ENCODE results near the gene ZNF786. TPM values are rescaled to one million over a fixed set of nuclear protein-coding genes. Genes with fewer than 3 reads are reported as not detected.

ZNF786 gene
- total RNA-seq, 1 experiment from 2014 or later = 8.5 TPM

GRCh38 chr7:149036676-149037075, 53.8 kb downstream of the ZNF786 start (continued):
- TF ChIP-seq REST (IDR thresholded peaks at IDR 0.05; ENCODE audit: low read depth) (no peak), FOSL1 (IDR thresholded peaks at IDR 0.05; ENCODE audit: low read depth) (no peak)

GRCh38 chr7:149031353-149031910, 59.1 kb downstream of the ZNF786 start:
- H3K36me3 ChIP-seq (ENCODE audit: control insufficient read depth in 1 of 2, insufficient read depth in 2 of 2, low read length in 2 of 2) = no peaks in the 10 kb centered on the region
- H2AFZ ChIP-seq (ENCODE audit: low read depth, low read length, poor library complexity, severe bottlenecking) = no peak overlapping the region
- H3K4me3 ChIP-seq (replicated peaks in 1 of 2; ENCODE audit: low read depth in 1 of 2, low read length in 2 of 2) = no peak overlapping the region
- intact Hi-C loops (cut with micrococcal nuclease) = no loop called here
- DNase-seq (ENCODE audit: low read depth, low spot score) (no peak), ATAC-seq (no peak)
- RAD21 ChIA-PET (ENCODE audit: low non-redundant PET in 1 of 2, low total read pairs in 2 of 2, uncharacterized antibody in 2 of 2, unreplicated experiment in 2 of 2) = no interaction called here
- H3K9me3 ChIP-seq (ENCODE audit: control insufficient read depth in 1 of 2, insufficient read depth in 1 of 2, low read depth in 1 of 2, low read length in 2 of 2) = peaks cover 0 to 5% of the 10 kb centered on the region in 2 experiments; a peak in 1 of 4 replicates
- BruUV-seq (replicated peaks) = no TSS peak
- CTCF ChIA-PET = no interaction called here
- no peaks in the 10 kb centered on the region for H3K9me2 ChIP-seq (ENCODE audit: insufficient read depth)
- H4K20me1 ChIP-seq (ENCODE audit: insufficient read depth) = no peaks in the 10 kb centered on the region
- H3K9ac ChIP-seq (ENCODE audit: low read length) = no peak overlapping the region
- peaks cover 5 to 21% of the 10 kb centered on the region in 2 experiments for H3K4me1 ChIP-seq (ENCODE audit: control insufficient read depth in 1 of 2, insufficient read depth in 2 of 2, low read length in 2 of 2)
- H3K27ac ChIP-seq (ENCODE audit: low read depth, low read length) = no peak overlapping the region
- H3K4me2 ChIP-seq (ENCODE audit: low read length) = no peak overlapping the region
- peaks cover 18% of the 10 kb centered on the region for H3K79me2 ChIP-seq (ENCODE audit: insufficient read depth, low read length)
- H3K27me3 ChIP-seq (ENCODE audit: insufficient read depth, low read length) = no peaks in the 10 kb centered on the region
- POLR2A ChIA-PET = no interaction called here
- TF ChIP-seq EZH2phosphoT487 (IDR thresholded peaks at IDR 0.05; ENCODE audit: borderline replicate concordance) (no peak), JUND (IDR thresholded peaks at IDR 0.05) (no peak), MAX (IDR thresholded peaks at IDR 0.05) (no peak), ZNF274 (IDR thresholded peaks at IDR 0.05; ENCODE audit: low read depth, low read length) (no peak), TCF7L2 (IDR thresholded peaks at IDR 0.05; ENCODE audit: borderline replicate concordance, extremely low read depth, insufficient read depth, insufficient read length) (no peak), ZBTB33 (IDR thresholded peaks at IDR 0.05; ENCODE audit: extremely low read depth, insufficient replicate concordance, low read length) (no peak), REST (IDR thresholded peaks at IDR 0.05; ENCODE audit: low read depth) (no peak), ZFX (IDR thresholded peaks at IDR 0.05) (no peak), CEBPB (IDR thresholded peaks at IDR 0.05; ENCODE audit: low read depth) (no peak), EZH2 (IDR thresholded peaks at IDR 0.05) (no peak), ATF3 (IDR thresholded peaks at IDR 0.05) (no peak), RAD21 (IDR thresholded peaks at IDR 0.05; ENCODE audit: low read depth) (no peak), SP1 (IDR thresholded peaks at IDR 0.05; ENCODE audit: low read depth) (no peak), SRF (IDR thresholded peaks at IDR 0.05; ENCODE audit: low read depth) (no peak), POLR2AphosphoS5 (IDR thresholded peaks at IDR 0.05; ENCODE audit: low read depth, low read length) (no peak), CBX3 (IDR thresholded peaks at IDR 0.05; ENCODE audit: low read depth) (no peak)

All from HCT116 (cell line).